ENCODE data around the gene SH3BP1. TPM values are rescaled to one million over a fixed set of nuclear protein-coding genes. Genes with fewer than 3 reads are reported as not detected.

The SH3BP1 gene
- total and polyA plus RNA-seq, 2 of the 13 experiments (the other 11 are each of a cell fraction or from before 2014, with no cell fraction given), result 8.4 to 18.5 TPM

- no peak for TF ChIP-seq ZNF530 (CRISPR knock-in tag; IDR thresholded peaks at IDR 0.05; ENCODE audit: low read depth)
- no peak for TF ChIP-seq FOXA1 (IDR thresholded peaks at IDR 0.05)
- TF ChIP-seq FOXA1 (CRISPR knock-in tag; IDR thresholded peaks at IDR 0.05), result no peak
- TF ChIP-seq ZNF251 (CRISPR knock-in tag; IDR thresholded peaks at IDR 0.05), result no peak
- no peak for TF ChIP-seq PLRG1 (conservative IDR thresholded peaks at IDR 0.05)
- TF ChIP-seq ZNF33B (CRISPR knock-in tag; IDR thresholded peaks at IDR 0.05), result no peak
- TF ChIP-seq ZNF674 (CRISPR knock-in tag; IDR thresholded peaks at IDR 0.05; ENCODE audit: low read depth), result no peak
- no peak for TF ChIP-seq STAT6 (CRISPR knock-in tag; IDR thresholded peaks at IDR 0.05; ENCODE audit: borderline replicate concordance)
- 0 out of 2 replicates have a peak, but pooled peaks have one; percentile 9 for TF ChIP-seq FOXC1 (CRISPR knock-in tag; IDR thresholded peaks at IDR 0.05; ENCODE audit: borderline replicate concordance)
- no peak for TF ChIP-seq MTERF4 (CRISPR knock-in tag; IDR thresholded peaks at IDR 0.05)
- TF ChIP-seq USF2 (IDR thresholded peaks at IDR 0.05; ENCODE audit: low read depth, low read length), result no peak
- TF ChIP-seq USF2 (CRISPR knock-in tag; IDR thresholded peaks at IDR 0.05; ENCODE audit: borderline replicate concordance), result no peak
- TF ChIP-seq ZBTB8A (CRISPR knock-in tag; IDR thresholded peaks at IDR 0.05; ENCODE audit: borderline replicate concordance, low read depth), result no peak
- no peak for TF ChIP-seq MAF1 (CRISPR knock-in tag; IDR thresholded peaks at IDR 0.05; ENCODE audit: borderline replicate concordance)
- no peak for TF ChIP-seq ZBED4 (CRISPR knock-in tag; IDR thresholded peaks at IDR 0.05; ENCODE audit: borderline replicate concordance)
These were observed 45.5 kb downstream of the SH3BP1 start (continued) for GRCh38 chr22:37684803-37685615.

Data from HepG2 (cell line).